Transverse colon (tissue), 4 donors: Measurements from ENCODE around the gene DLGAP1. TPM values are rescaled to one million over a fixed set of nuclear protein-coding genes. Genes with fewer than 3 reads are reported as not detected.

Source experiments
- DNase-seq: peaks from one replicate; pipeline ENCODE4 v3.0.0-alpha.2; 2019
- H3K27ac ChIP-seq, 4 donors: fragments of 200-600 bp; sonication (generic); 2 replicates each; pipeline ENCODE4 v1.5.1; 2016 to 2018; ENCODE audit warnings: inconsistent platforms in 4 of 4
- H3K27me3 ChIP-seq: fragments of 200-600 bp; sonication (generic); 2 replicates; pipeline ENCODE4 v1.5.1; 2017; ENCODE audit warnings: inconsistent platforms
- H3K36me3 ChIP-seq, 4 donors: fragments of 200-600 bp; sonication (generic); 2 replicates each; pipeline ENCODE4 v1.5.1; 2017 to 2019; ENCODE audit warnings: inconsistent platforms in 4 of 4
- H3K4me1 ChIP-seq, 4 donors: fragments of 200-600 bp; sonication (generic); 2 replicates each; pipeline ENCODE4 v1.5.1; 2017 to 2020; ENCODE audit warnings: inconsistent platforms in 4 of 4
- H3K4me3 ChIP-seq, 4 donors: fragments of 200-600 bp; sonication (generic); 1 replicate in 1 of 4; 2 replicates in 3 of 4; pipeline versions ENCODE4 v1.5.1 to v1.6.1; 2017 to 2019; ENCODE audit warnings: inconsistent platforms in 4 of 4
- H3K9me3 ChIP-seq, 2 donors: fragments of 200-600 bp; sonication (generic); 2 replicates each; pipeline ENCODE4 v1.5.1; 2017 to 2019; ENCODE audit warnings: inconsistent platforms in 2 of 2
- EP300 ChIP-seq: sonication (generic); formaldehyde crosslinking; IDR thresholded peaks from one replicate; pipeline ENCODE4 v1.6.1; 2017; ENCODE audit warnings: antibody characterized with exemption, low read depth
- POLR2A ChIP-seq: fragments of 450-650 bp; IDR thresholded peaks from one replicate; pipeline ENCODE4 v1.6.1; 2016; ENCODE audit warnings: antibody characterized with exemption, mild to moderate bottlenecking, moderate library complexity
- POLR2AphosphoS5 ChIP-seq, 3 donors: sonication (generic); formaldehyde crosslinking; IDR thresholded peaks; one replicate each; pipeline ENCODE4 v1.6.1; 2016; ENCODE audit warnings: antibody characterized with exemption in 3 of 3
- WGBS, 2 donors: methylation state at CpG; one replicate each; pipeline ENCODE4 v1.1.5; 2018; ENCODE audit warnings: low coverage in 1 of 2; 5-methylcytosine and 5-hydroxymethylcytosine counted together
- in situ Hi-C, 4 donors: fragments of 200-750 bp; cut with MboI; loops; one replicate each; pipeline versions ENCODE4 v1.15.0 to v1.15.1; 2017; ENCODE audit warnings: low sequenced_read_pairs in 3 of 4, low pct_ligation_motif_present in 1 of 4, low pct_unique_long_range_greater_than_20kb in 1 of 4
- intact Hi-C: fragments of 100-400 bp; cut with DNase I; formaldehyde crosslinking; loops from one replicate; pipeline ENCODE4 v1.15.1; 2023; ENCODE audit warnings: low total_unique reads
- total RNA-seq, 4 donors: library from RNA; depleted of rRNA; stranded (reverse); fragments of >200 nt; gene quantifications; one replicate each; pipeline ENCODE4 v1.1.0, GENCODE V29; 2016
- TF ChIP-seq, protein P1 (sequence below), 5 experiments: fragments of 200-600 bp in 3 of 5; fragments of 450-650 bp in 2 of 5; sonication (generic) in 3 of 5; IDR thresholded peaks; 1 replicate in 2 of 5; 2 replicates in 3 of 5; pipeline ENCODE4 v1.5.1; 2016 to 2017; ENCODE audit warnings: antibody characterized with exemption in 5 of 5, inconsistent platforms in 3 of 5, mild to moderate bottlenecking in 2 of 5, moderate library complexity in 1 of 5

Gene DLGAP1
- total RNA-seq, 4 donors from 2014 or later, result 2.7 to 7.2 (median 3.3) TPM

DNA sequence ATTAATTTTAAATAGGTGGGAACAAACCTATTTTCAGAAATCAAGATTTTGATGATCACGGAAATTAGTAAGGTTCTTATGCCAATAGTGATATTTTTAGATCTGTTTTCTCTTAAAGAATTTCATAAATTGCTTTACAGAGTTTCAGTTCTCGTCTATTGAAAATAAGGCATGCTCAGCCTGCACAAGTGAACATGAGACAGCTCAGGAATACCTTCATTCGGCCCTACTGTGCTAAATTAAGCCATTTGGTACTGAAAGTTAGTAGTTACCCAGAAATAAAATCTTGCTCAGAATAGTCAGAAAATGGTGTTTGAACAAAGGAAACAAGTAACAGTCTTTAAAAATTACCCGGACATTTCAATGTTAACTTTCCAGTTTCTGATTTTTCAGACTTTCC is 60.4 kb downstream of the DLGAP1 start:
- in situ Hi-C loops, result no loop called here

GRCh38 chr18:4391859-4392258 is 63.2 kb downstream of the DLGAP1 start:
- intact Hi-C loops (no loop called here), in situ Hi-C loops (no loop called here)
- TF ChIP-seq, protein P1, sequence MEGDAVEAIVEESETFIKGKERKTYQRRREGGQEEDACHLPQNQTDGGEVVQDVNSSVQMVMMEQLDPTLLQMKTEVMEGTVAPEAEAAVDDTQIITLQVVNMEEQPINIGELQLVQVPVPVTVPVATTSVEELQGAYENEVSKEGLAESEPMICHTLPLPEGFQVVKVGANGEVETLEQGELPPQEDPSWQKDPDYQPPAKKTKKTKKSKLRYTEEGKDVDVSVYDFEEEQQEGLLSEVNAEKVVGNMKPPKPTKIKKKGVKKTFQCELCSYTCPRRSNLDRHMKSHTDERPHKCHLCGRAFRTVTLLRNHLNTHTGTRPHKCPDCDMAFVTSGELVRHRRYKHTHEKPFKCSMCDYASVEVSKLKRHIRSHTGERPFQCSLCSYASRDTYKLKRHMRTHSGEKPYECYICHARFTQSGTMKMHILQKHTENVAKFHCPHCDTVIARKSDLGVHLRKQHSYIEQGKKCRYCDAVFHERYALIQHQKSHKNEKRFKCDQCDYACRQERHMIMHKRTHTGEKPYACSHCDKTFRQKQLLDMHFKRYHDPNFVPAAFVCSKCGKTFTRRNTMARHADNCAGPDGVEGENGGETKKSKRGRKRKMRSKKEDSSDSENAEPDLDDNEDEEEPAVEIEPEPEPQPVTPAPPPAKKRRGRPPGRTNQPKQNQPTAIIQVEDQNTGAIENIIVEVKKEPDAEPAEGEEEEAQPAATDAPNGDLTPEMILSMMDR (IDR thresholded peaks at IDR 0.05), result no peak
- no peak for TF ChIP-seq POLR2AphosphoS5 (IDR thresholded peaks at IDR 0.05)
- DNase-seq, result no peak
- Histone ChIP-seq H3K36me3 (no peaks in the 10 kb centered on the region), H3K9me3 (no peaks in the 10 kb centered on the region), H3K27ac (no peak overlapping the region), H3K27me3 (no peaks in the 10 kb centered on the region), H3K4me3 (no peak overlapping the region), H3K4me1 (no peaks in the 10 kb centered on the region)
- WGBS, 2 donors, result 47 to 75% methylated on average over 2 to 6 of the region's 6 CpGs

More for the DNA sequence above, 60.4 kb downstream of the DLGAP1 start:
- Histone ChIP-seq H3K9me3 (no peaks in the 10 kb centered on the region), H3K36me3 (no peaks in the 10 kb centered on the region), H3K27me3 (no peaks in the 10 kb centered on the region), H3K4me3 (no peak overlapping the region), H3K4me1 (no peaks in the 10 kb centered on the region), H3K27ac (no peak overlapping the region)
- DNase-seq, result no peak
- TF ChIP-seq, protein P1 (IDR thresholded peaks at IDR 0.05), result no peak
- TF ChIP-seq EP300 (no peak), POLR2AphosphoS5 (IDR thresholded peaks at IDR 0.05) (no peak), POLR2A (no peak)
- intact Hi-C loops, result no loop called here
- WGBS, 2 donors, result 64 to 81% methylated on average over 4 of the region's 4 CpGs

DNA sequence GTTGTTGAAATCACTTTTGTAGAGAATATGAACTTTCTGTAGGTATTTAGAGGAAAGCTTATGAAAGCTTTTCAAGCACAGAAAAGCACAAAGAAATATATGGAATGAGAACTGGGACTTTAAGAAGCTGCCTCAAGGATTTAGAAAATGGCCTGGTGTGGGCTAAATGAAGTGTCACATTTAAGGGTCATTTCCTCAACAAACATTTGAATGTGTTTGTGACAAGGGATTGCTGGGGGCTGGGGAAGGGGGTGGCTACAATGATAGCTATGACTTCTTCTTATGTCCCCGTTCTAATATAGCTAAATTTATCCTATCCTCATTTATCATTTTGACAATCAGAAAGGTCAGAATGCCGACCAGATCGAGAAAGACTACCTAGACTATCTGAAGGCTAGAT is 69.2 kb downstream of the DLGAP1 start:
- no peak for TF ChIP-seq EP300
- TF ChIP-seq, protein P1 (IDR thresholded peaks at IDR 0.05), result no peak
- TF ChIP-seq POLR2A, result no peak
- TF ChIP-seq POLR2AphosphoS5 (IDR thresholded peaks at IDR 0.05), result no peak
- Histone ChIP-seq H3K4me3 (no peak overlapping the region), H3K36me3 (no peaks in the 10 kb centered on the region), H3K4me1 (no peaks in the 10 kb centered on the region), H3K27me3 (no peaks in the 10 kb centered on the region), H3K27ac (no peak overlapping the region), H3K9me3 (no peaks in the 10 kb centered on the region)
- WGBS, 2 donors, result 57 to 60% methylated on average over 3 of the region's 3 CpGs
- in situ Hi-C loops, result no loop called here
- no peak for DNase-seq
- intact Hi-C loops, result no loop called here

GRCh38 chr18:4384932-4385331 is 70.2 kb downstream of the DLGAP1 start:
- in situ Hi-C loops, result no loop called here

More at GRCh38 chr18:4384932-4385331, 70.2 kb downstream of the DLGAP1 start:
- Histone ChIP-seq H3K27ac (no peak overlapping the region), H3K27me3 (no peaks in the 10 kb centered on the region), H3K4me3 (no peak overlapping the region), H3K36me3 (no peaks in the 10 kb centered on the region), H3K4me1 (no peaks in the 10 kb centered on the region), H3K9me3 (no peaks in the 10 kb centered on the region)
- 31 to 37% methylated on average over 3 of the region's 3 CpGs for WGBS, 2 donors
- DNase-seq, result no peak
- no peak for TF ChIP-seq POLR2AphosphoS5 (IDR thresholded peaks at IDR 0.05)
- TF ChIP-seq, protein P1 (IDR thresholded peaks at IDR 0.05), result no peak
- TF ChIP-seq EP300, result no peak
- no peak for TF ChIP-seq POLR2A
- intact Hi-C loops, result no loop called here
